Subcutaneous abdominal adipose tissue (tissue), 5 donors: Measurements from ENCODE around the gene ZNF831.

Source experiments
- H3K27ac ChIP-seq: one replicate; pipeline ENCODE4 v1.7.0; 2013; ENCODE audit warnings: low read depth, mild to moderate bottlenecking, inconsistent platforms, low read length, moderate library complexity
- H3K27me3 ChIP-seq, 5 donors: one replicate each; pipeline ENCODE4 v1.7.0; 2013; ENCODE audit warnings: low read length in 5 of 5, inconsistent platforms in 1 of 5; ENCODE audit not compliant: control insufficient read depth in 5 of 5, insufficient read depth in 4 of 5
- H3K36me3 ChIP-seq, 5 donors: one replicate each; pipeline ENCODE4 v1.7.0; 2013; ENCODE audit warnings: low read length in 5 of 5; ENCODE audit not compliant: control insufficient read depth in 5 of 5, insufficient read depth in 5 of 5
- H3K4me1 ChIP-seq, 5 donors: one replicate each; pipeline ENCODE4 v1.7.0; 2013; ENCODE audit warnings: low read length in 5 of 5, mild to moderate bottlenecking in 3 of 5, moderate library complexity in 1 of 5; ENCODE audit not compliant: control insufficient read depth in 5 of 5, insufficient read depth in 5 of 5
- H3K4me3 ChIP-seq, 5 donors: one replicate each; pipeline ENCODE4 v1.7.0; 2013; ENCODE audit warnings: low read length in 5 of 5, low read depth in 1 of 5
- H3K9ac ChIP-seq, 5 donors: one replicate each; pipeline ENCODE4 v1.7.0; 2013; ENCODE audit warnings: low read length in 5 of 5, mild to moderate bottlenecking in 4 of 5, moderate library complexity in 3 of 5
- H3K9me3 ChIP-seq, 5 donors: one replicate each; pipeline ENCODE4 v1.7.0; 2013; ENCODE audit warnings: low read length in 5 of 5; ENCODE audit not compliant: control insufficient read depth in 5 of 5
- donor health status: healthy.
- donor health status: healthy.
- donor health status: healthy.
- donor health status: healthy.
- donor health status: healthy.

ZNF831 gene

DNA sequence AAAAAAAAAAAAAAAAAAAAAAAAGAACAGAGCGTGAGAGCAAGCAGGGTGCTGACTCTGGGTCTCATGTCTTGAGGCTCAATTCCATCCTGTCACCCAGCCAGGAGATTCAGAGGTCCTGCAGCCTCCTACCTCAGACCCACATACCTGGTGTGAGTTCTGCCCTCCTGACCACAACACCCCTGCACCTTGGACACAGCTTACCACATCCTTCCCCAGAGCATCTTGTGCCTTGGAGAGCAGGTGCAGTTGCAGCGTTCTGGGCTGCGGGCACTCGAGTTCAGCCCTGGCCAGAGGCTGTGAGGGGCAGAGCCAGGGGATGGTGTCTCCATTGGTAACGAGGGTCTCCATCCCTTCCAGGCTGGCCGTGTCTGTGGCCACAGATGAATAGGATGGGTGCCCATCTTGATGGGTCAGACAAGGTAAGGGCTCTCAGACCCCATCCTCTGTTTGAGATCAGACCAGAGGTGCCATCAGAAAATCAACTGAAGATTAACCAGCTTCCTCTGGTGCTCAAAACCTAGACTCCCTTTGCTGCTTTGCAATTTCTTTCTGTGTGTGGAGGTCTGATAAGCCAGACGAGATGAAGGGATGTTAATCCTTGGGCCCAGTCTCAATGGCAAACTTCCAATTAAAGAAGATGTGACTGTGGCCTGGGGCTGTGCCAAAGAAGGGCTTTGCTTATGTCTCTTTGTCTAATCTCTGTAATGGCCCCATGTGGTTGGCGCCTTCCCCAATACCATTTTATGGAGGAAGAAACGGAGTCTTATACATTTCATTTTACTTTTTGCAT lies 14.7 kb upstream of the ZNF831 start:
- peaks cover 0 to 4% (median 0%) of the 10 kb centered on the region in 5 donors for H3K27me3 ChIP-seq
- no peaks in the 10 kb centered on the region for H3K36me3 ChIP-seq
- no peak overlapping the region for H3K27ac ChIP-seq
- H3K9ac ChIP-seq: no peak overlapping the region
- no peaks in the 10 kb centered on the region for H3K9me3 ChIP-seq
- peaks cover 11 to 57% (median 43%) of the 10 kb centered on the region in 5 donors for H3K4me1 ChIP-seq
- no peak overlapping the region for H3K4me3 ChIP-seq

DNA sequence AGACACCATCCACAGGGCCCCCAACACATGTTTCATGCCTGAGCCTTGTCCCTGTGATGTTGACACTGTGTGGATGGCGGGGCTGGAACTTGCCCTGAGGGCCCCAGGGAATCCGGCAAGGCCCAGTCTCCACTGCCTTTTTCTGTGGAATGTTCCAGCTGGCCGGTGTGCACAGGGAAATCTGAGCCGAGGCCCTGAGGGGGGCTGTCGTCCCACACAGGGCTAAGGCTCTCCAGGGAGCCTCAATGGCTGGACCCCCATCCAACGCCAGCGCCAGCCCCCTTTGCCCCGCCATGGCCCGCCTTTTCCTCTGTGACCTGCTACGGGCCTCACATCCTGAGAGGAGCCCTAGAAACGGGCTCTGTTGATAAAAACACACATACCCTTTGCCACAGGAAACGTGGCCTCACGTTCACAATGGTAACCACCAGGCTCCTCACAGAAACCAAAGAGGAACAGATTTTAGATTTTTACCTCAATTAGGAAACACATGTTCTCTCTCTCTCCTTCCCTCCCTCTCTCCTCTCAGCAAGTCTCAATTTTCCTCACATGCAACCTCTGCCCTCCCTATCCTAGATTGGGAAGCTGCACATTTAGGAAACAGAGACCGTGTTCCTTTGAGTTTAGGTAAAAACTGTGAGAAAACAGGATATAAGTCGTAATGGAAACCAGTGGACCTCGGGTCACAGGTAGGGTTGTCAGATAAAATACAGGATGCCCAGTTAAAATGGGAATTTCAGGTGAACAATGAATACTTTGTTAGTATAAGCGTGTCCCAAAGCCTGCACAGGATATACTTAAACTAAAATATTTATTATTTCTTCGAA lies 13.7 kb upstream of the ZNF831 start:
- Histone ChIP-seq H3K27me3 (peaks cover 0 to 2% (median 0%) of the 10 kb centered on the region in 5 donors), H3K4me3 (no peak overlapping the region), H3K9ac (no peak overlapping the region), H3K27ac (peak overlapping the region; percentile 37), H3K4me1 (peaks cover 11 to 58% (median 45%) of the 10 kb centered on the region in 5 donors), H3K36me3 (no peaks in the 10 kb centered on the region), H3K9me3 (no peaks in the 10 kb centered on the region)

DNA sequence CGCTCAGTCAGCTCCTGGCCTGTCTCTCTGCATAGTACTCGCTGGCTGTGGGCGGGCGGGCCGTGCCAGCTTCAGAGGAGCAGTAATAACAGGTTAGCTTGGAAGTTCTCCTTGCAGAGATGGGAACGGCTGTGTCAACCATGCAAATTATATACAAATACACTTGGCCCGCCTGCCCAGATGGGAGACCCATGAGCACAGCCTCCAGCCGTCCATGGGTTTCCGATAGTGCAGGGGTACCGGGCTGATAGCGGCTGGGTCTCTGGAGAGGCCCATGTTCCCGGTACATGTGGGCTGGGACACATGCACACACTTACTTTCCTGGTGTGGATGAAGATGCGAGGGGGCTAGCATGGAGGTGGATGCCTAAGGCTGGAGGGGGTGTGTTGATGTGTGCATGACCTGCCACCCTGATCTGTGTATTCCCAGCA lies 12.8 kb upstream of the ZNF831 start:
- H3K9me3 ChIP-seq: no peaks in the 10 kb centered on the region
- no peak overlapping the region for H3K4me3 ChIP-seq
- H3K9ac ChIP-seq: no peak overlapping the region
- no peak overlapping the region for H3K27ac ChIP-seq
- peaks cover 11 to 58% (median 45%) of the 10 kb centered on the region in 5 donors for H3K4me1 ChIP-seq
- H3K36me3 ChIP-seq: no peaks in the 10 kb centered on the region
- H3K27me3 ChIP-seq: peaks cover 0 to 3% (median 2%) of the 10 kb centered on the region in 5 donors

DNA sequence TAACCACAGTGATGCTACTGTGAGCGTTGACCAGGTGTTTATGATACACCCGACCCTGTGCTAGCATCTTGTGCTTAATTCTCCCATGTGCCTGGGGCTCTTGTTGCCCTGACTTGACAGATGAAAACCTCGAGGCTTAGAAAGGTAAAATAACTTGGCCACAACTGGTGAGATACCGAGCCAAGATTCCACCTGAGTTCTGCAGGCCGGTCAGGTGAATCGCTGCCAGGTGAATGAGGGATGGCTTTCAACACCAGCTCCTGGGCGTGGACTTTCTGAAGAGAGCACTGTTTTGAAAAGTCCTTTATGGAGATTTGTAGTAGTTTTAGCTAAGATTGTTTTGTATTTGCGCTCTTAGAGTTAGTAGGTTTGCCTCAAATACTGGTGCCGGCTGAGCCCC lies 12.2 kb upstream of the ZNF831 start:
- Histone ChIP-seq H3K9me3 (no peaks in the 10 kb centered on the region), H3K27me3 (peaks cover 0 to 3% (median 2%) of the 10 kb centered on the region in 5 donors), H3K27ac (no peak overlapping the region), H3K4me1 (peaks cover 9 to 54% (median 42%) of the 10 kb centered on the region in 5 donors), H3K4me3 (no peak overlapping the region), H3K9ac (no peak overlapping the region), H3K36me3 (no peaks in the 10 kb centered on the region)

DNA sequence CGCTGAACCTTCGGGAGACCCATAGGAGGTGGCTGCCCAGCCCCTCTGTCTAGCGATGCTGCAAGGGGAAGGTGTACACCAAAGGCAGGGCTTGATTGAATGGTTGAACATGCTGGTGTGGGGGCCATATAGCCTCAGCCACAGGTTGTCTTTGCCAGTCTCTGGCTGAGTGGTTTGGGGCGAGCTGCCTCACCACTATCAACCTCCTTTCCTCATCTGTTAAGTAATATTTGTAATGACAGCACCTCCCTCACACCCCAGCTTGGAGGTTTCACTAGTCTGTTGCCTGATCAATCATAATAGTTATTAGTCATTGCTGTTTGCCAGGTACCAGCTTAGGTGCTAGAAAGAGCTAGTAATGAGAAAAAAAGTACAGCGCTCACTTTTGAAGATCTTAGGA lies 11.8 kb upstream of the ZNF831 start:
- H3K4me1 ChIP-seq: peaks cover 7 to 50% (median 37%) of the 10 kb centered on the region in 5 donors
- peaks cover 0 to 3% (median 2%) of the 10 kb centered on the region in 5 donors for H3K27me3 ChIP-seq
- H3K9me3 ChIP-seq: no peaks in the 10 kb centered on the region
- no peaks in the 10 kb centered on the region for H3K36me3 ChIP-seq
- H3K27ac ChIP-seq: no peak overlapping the region
- no peak overlapping the region for H3K9ac ChIP-seq
- H3K4me3 ChIP-seq: no peak overlapping the region

DNA sequence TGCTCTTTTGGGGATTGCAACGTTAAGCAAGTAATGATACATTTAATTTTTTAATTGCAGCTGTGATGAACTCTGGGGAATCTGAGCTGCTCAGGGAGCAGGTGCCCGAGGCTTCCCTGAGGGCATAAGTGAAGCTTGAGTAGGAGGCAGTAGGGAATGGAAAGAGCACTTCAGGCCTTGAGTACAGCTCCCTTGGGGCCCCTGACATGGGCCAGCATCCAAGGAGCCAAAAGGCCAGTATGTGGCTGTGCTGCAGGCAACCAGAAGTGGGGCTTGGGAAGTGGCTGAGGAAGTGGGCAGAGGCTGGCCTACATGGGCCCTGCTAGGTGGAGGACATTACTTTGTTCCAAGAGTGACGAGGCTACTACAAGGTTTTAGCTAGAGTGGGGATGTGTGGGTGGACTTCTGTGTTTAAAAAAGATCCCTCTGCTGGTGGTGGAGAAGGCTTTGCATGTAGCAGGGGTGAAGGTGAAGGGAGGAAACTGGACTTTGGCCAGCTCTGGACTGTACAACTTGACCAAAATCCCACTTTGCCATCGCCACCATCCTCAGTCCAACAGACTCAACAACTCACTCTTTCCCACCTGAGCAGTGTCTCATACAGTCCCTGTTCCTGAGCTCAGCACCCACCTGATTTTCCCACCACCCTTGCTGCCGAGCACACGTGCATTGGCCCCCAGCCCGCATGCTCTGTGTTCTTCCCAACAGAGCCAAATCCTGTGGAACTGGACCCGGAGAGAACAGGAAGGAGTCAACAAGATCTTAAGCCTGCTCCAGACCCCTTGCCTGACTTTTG lies 10.9 kb upstream of the ZNF831 start:
- peak overlapping the region in 1 of 5 donors; percentile 33 for H3K4me3 ChIP-seq
- no peak overlapping the region for H3K9ac ChIP-seq
- H3K27ac ChIP-seq: no peak overlapping the region

DNA sequence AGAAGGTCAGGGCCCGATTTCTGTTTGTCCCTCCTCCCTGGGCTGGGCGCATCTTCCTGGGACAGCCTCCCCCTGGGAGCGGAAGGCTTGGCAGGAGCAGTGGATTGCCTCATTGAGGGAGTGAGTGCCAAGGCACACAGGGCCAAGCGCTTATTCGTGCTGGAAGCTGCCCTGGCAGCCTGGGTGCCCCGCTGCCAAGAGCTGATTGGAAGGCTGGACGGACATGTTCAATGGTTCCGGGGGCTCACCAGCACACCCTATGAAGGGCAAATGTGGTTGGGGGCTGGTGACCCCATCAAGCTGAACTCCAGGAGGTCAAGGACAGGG lies 10.3 kb upstream of the ZNF831 start:
- H3K9ac ChIP-seq: no peak overlapping the region
- H3K27ac ChIP-seq: no peak overlapping the region

More for the DNA sequence above, 10.9 kb upstream of the ZNF831 start:
- Histone ChIP-seq H3K36me3 (no peaks in the 10 kb centered on the region), H3K9me3 (no peaks in the 10 kb centered on the region), H3K27me3 (peaks cover 0 to 3% (median 2%) of the 10 kb centered on the region in 5 donors), H3K4me1 (peaks cover 0 to 46% (median 29%) of the 10 kb centered on the region in 5 donors)

DNA sequence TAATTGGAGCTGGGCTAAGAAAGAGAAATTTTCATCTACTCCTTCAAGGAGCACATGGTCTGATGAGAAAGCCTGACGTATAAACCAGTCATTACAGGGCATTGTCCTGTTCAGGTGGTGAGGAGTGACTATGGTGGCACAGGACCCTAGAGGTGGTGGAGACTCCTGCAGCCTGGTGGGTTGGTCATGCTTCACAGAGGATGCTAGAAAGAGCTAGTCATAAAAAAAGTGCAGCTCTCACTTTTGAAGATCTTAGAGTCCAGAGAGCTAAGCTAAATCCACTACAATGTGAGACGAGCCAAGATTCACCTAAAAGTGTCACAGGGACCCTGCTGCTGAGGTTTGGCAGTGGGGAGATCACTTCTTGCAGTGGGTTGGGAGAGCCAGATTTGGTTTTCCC lies 9.8 kb upstream of the ZNF831 start:
- H3K4me1 ChIP-seq: peaks cover 0 to 49% (median 34%) of the 10 kb centered on the region in 5 donors
- no peak overlapping the region for H3K4me3 ChIP-seq
- H3K9ac ChIP-seq: no peak overlapping the region
- no peaks in the 10 kb centered on the region for H3K9me3 ChIP-seq
- H3K27ac ChIP-seq: no peak overlapping the region
- peaks cover 0 to 3% (median 2%) of the 10 kb centered on the region in 5 donors for H3K27me3 ChIP-seq
- H3K36me3 ChIP-seq: no peaks in the 10 kb centered on the region

More for the DNA sequence above, 10.3 kb upstream of the ZNF831 start:
- Histone ChIP-seq H3K36me3 (no peaks in the 10 kb centered on the region), H3K4me1 (peaks cover 0 to 48% (median 32%) of the 10 kb centered on the region in 5 donors), H3K9me3 (no peaks in the 10 kb centered on the region), H3K4me3 (peak overlapping the region in 1 of 5 donors; percentile 33), H3K27me3 (peaks cover 0 to 3% (median 2%) of the 10 kb centered on the region in 5 donors)

DNA sequence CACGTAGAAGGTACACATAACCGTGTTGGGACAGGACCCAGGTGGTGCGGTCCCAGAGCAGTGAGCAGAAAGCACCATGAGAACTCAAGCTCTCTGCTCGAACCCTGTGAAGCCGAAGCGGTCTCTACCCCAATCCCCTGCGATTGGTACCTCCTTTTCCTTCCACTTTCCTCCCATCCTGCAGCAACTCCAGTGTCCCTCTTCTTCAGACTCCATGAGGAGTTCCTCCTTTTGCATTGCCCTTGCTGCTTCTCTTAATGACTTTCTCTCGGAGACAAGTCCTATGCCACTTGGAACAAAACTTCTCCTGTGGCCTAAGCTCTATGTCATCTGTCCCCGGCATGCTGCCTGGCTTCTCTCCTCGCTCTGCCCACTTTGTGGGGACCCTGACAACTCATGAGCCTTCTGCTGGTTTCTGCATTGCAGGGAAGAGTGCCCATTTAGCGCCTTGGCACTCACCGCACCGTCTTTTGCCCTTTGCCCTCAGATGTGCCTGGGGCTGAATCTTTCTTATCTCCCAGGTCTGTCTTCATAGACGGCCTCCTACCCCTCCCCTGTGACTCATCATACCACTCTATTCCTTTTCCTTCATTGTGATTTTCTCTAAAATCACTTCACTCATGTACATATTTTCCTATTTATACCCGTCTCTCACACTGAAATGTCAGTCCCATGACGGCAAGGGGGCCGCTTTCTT lies 9.2 kb upstream of the ZNF831 start:
- Histone ChIP-seq H3K4me1 (peaks cover 0 to 43% (median 33%) of the 10 kb centered on the region in 5 donors), H3K27ac (no peak overlapping the region), H3K9ac (no peak overlapping the region), H3K4me3 (no peak overlapping the region), H3K36me3 (no peaks in the 10 kb centered on the region), H3K9me3 (no peaks in the 10 kb centered on the region), H3K27me3 (peaks cover 0 to 6% (median 3%) of the 10 kb centered on the region in 5 donors)
